C4-2B (cell line): Measurements from ENCODE around the gene CLEC2D.

Experiments used
- ZFX ChIP-seq: fragments of 450-650 bp; IDR thresholded peaks from 2 replicates; pipeline ENCODE4 v1.6.1; 2017
- TF ChIP-seq, protein P1 (sequence below): fragments of 450-650 bp; conservative IDR thresholded peaks from 2 replicates; pipeline ENCODE4 v1.5.1; 2017; ENCODE audit warnings: mild to moderate bottlenecking

DNA sequence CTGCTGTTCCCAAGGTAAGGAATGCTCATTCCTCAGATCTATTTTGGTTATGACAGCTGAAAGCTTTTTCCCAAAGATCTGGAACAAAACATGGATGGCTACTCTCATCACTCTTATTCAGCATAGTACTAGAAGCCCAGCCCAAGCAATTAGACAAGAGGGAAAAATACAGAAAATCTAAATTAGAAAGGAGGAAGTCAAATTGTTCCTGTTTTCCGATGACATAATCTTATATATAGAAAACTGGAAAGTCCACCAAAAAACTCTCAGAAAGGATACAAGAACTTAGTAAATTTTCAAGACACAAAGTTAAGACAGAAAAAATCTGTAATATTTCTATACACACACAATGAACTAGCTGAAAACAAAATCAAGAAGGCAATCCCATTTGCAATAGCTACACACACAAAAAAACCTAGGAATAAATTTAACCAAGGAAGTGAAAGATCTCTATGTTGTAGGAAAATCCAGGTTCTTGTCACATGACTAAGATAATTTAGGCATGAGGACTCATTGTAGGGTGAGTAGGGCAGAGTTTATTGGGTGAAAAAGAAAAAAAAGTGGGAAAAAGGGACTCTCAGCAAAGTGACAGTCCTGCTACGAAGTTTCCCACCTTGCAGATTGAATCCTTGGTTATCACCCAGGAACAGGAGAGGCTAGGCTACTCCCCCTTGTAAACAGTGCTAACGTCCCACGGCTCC, 33.2 kb upstream of the CLEC2D start:
- TF ChIP-seq, protein P1, sequence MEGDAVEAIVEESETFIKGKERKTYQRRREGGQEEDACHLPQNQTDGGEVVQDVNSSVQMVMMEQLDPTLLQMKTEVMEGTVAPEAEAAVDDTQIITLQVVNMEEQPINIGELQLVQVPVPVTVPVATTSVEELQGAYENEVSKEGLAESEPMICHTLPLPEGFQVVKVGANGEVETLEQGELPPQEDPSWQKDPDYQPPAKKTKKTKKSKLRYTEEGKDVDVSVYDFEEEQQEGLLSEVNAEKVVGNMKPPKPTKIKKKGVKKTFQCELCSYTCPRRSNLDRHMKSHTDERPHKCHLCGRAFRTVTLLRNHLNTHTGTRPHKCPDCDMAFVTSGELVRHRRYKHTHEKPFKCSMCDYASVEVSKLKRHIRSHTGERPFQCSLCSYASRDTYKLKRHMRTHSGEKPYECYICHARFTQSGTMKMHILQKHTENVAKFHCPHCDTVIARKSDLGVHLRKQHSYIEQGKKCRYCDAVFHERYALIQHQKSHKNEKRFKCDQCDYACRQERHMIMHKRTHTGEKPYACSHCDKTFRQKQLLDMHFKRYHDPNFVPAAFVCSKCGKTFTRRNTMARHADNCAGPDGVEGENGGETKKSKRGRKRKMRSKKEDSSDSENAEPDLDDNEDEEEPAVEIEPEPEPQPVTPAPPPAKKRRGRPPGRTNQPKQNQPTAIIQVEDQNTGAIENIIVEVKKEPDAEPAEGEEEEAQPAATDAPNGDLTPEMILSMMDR: no peak
- no peak for TF ChIP-seq ZFX
